A673 (cell line): ENCODE results near the gene TNPO3. TPM values are rescaled to one million over a fixed set of nuclear protein-coding genes. Genes with fewer than 3 reads are reported as not detected.

ENCODE experiments used
- BruUV-seq: library from RNA; stranded (reverse); fragments of 400-500 nt; replicated peaks from 2 replicates; lab custom pipeline; 2021; lab: Mats Ljungman, UMichigan
- CTCF ChIA-PET: fragments of 300-600 bp; sonication (Branson Sonifier 250); formaldehyde crosslinking; loops from one replicate; lab custom pipeline; 2022; ENCODE audit warnings: antibody characterized with exemption; lab: Charles Lee
- POLR2A ChIA-PET: fragments of 300-600 bp; sonication (Branson Sonifier 250); formaldehyde crosslinking; loops from one replicate; lab custom pipeline; 2022; ENCODE audit warnings: antibody characterized with exemption; ENCODE audit not compliant: low non-redundant PET; lab: Charles Lee
- DNase-seq: peaks from one replicate; pipeline ENCODE4 v3.0.0-alpha.2; 2015; ENCODE audit warnings: low spot score
- H3K27ac ChIP-seq: fragments of 200-600 bp; sonication (generic); 2 replicates; pipeline ENCODE4 v1.5.1; 2016; ENCODE audit warnings: mixed run types, low read depth, mild to moderate bottlenecking, mixed read lengths, antibody characterized with exemption, low read length; ENCODE audit not compliant: poor library complexity, severe bottlenecking
- H3K27me3 ChIP-seq: fragments of 200-600 bp; sonication (generic); replicated peaks from 2 replicates; pipeline ENCODE4 v1.6.1; 2017; ENCODE audit warnings: mixed run types, low read depth, mild to moderate bottlenecking, mixed read lengths, antibody characterized with exemption, low read length; ENCODE audit not compliant: insufficient read depth, poor library complexity
- H3K36me3 ChIP-seq: fragments of 200-600 bp; sonication (generic); 2 replicates; pipeline ENCODE4 v1.6.1; 2016; ENCODE audit warnings: mixed run types, mild to moderate bottlenecking, mixed read lengths, antibody characterized with exemption, low read length; ENCODE audit not compliant: insufficient read depth, poor library complexity, severe bottlenecking
- H3K4me1 ChIP-seq: fragments of 200-600 bp; sonication (generic); 2 replicates; pipeline ENCODE4 v1.6.1; 2017; ENCODE audit warnings: mixed run types, mild to moderate bottlenecking, mixed read lengths, antibody characterized with exemption, low read length; ENCODE audit not compliant: insufficient read depth, poor library complexity, severe bottlenecking
- H3K4me3 ChIP-seq: fragments of 200-600 bp; sonication (generic); 2 replicates; pipeline ENCODE4 v1.5.1; 2016; ENCODE audit warnings: low read depth, mixed run types, mild to moderate bottlenecking, mixed read lengths, low read length; ENCODE audit not compliant: poor library complexity, severe bottlenecking
- H3K9me3 ChIP-seq: fragments of 200-600 bp; sonication (generic); 2 replicates; pipeline ENCODE4 v1.6.1; 2016; ENCODE audit warnings: mixed run types, low read depth, mild to moderate bottlenecking, mixed read lengths, antibody characterized with exemption, low read length; ENCODE audit not compliant: poor library complexity, severe bottlenecking
- CTCF ChIP-seq: fragments of 300-800, 200-600 bp; sonication (generic); conservative IDR thresholded peaks from 2 replicates; pipeline ENCODE4 v1.5.1; 2017; ENCODE audit warnings: low read depth, mild to moderate bottlenecking, antibody characterized with exemption, low read length, moderate library complexity, mixed read lengths
- EZH2 ChIP-seq: fragments of 200-600 bp; sonication (generic); IDR thresholded peaks from 2 replicates; pipeline ENCODE4 v1.6.1; 2017; ENCODE audit warnings: borderline replicate concordance, low read depth, mild to moderate bottlenecking, mixed read lengths, antibody characterized with exemption, low read length; ENCODE audit not compliant: poor library complexity, severe bottlenecking
- intact Hi-C: fragments of 100-400 bp; cut with micrococcal nuclease; formaldehyde crosslinking; loops from one replicate; pipeline ENCODE4 v1.10.0; 2022; ENCODE audit not compliant: unreplicated experiment
- total RNA-seq: library from RNA; stranded (reverse); gene quantifications from 2 replicates; pipeline ENCODE4 v1.2.3, GENCODE V29; 2021

TNPO3 gene
- total RNA-seq, 1 experiment from 2014 or later: 77.8 TPM

GRCh38 chr7:129007572-129007971, 47.3 kb downstream of the TNPO3 start:
- H3K4me1 ChIP-seq: no peaks in the 10 kb centered on the region
- DNase-seq: no peak
- no TSS peak for BruUV-seq
- peaks cover 15% of the 10 kb centered on the region for H3K36me3 ChIP-seq
- H3K27me3 ChIP-seq: no peaks in the 10 kb centered on the region
- ChIA-PET CTCF (no interaction called here), POLR2A (no interaction called here)
- no peaks in the 10 kb centered on the region for H3K9me3 ChIP-seq
- intact Hi-C loops: no loop called here
- no peak overlapping the region for H3K27ac ChIP-seq
- TF ChIP-seq EZH2 (no peak), CTCF (no peak)
- H3K4me3 ChIP-seq: no peak overlapping the region

GRCh38 chr7:129006636-129007414, 48.1 kb downstream of the TNPO3 start:
- intact Hi-C loops: no loop called here
- ChIA-PET CTCF (no interaction called here), POLR2A (no interaction called here)
- Histone ChIP-seq H3K27ac (no peak overlapping the region), H3K4me1 (no peaks in the 10 kb centered on the region), H3K36me3 (peaks cover 13% of the 10 kb centered on the region), H3K27me3 (no peaks in the 10 kb centered on the region), H3K9me3 (no peaks in the 10 kb centered on the region), H3K4me3 (no peak overlapping the region)
- BruUV-seq: no TSS peak
- no peak for DNase-seq
- TF ChIP-seq CTCF (no peak), EZH2 (no peak)

- Histone ChIP-seq H3K27me3 (no peaks in the 10 kb centered on the region), H3K36me3 (peaks cover 29% of the 10 kb centered on the region), H3K4me1 (no peaks in the 10 kb centered on the region), H3K27ac (no peak overlapping the region), H3K9me3 (no peaks in the 10 kb centered on the region), H3K4me3 (no peak overlapping the region)
- BruUV-seq: no TSS peak
- TF ChIP-seq EZH2 (no peak), CTCF (no peak)
- intact Hi-C loops: no loop called here
- no peak for DNase-seq
- ChIA-PET CTCF (no interaction called here), POLR2A (no interaction called here)
Measured at GRCh38 chr7:129005186-129005585, 49.7 kb downstream of the TNPO3 start.
